ENCODE results near the gene RFC1.

DNA sequence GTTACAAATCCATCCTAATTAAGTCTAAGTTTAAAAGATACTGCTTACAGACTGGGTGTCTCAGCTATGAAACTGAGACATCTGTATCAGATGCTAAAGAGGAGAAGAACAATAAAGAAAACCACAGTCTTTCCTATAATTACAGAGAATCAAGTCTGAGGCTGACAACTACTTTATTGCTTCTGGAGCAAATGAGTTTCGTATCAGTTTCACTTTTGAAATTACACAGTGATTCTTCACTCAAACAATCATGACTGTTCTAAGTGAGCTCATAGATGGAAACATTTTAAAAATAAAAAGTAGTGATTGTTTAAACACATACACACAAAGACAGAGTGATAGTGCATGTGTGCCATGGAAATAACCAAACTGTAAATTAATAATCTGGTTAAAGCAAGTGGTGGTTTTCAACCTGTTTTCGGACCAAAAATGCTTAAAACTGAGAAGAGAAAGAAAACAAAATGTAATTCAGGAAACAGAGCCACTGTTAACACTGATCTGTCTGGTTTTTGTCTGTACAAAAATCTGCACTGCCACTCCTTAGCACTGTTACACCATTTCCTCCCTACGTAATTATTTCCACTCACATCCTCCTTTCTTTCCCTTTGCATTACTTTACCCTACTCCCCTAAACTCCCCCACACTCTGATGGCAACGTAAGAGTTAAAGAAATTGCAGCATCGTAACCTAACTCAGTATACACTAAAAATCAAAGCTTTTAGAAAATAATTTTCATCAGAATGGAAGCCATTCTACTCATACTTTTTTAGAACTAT, 12.5 kb downstream of the RFC1 start:
- TF ChIP-seq, protein P1, sequence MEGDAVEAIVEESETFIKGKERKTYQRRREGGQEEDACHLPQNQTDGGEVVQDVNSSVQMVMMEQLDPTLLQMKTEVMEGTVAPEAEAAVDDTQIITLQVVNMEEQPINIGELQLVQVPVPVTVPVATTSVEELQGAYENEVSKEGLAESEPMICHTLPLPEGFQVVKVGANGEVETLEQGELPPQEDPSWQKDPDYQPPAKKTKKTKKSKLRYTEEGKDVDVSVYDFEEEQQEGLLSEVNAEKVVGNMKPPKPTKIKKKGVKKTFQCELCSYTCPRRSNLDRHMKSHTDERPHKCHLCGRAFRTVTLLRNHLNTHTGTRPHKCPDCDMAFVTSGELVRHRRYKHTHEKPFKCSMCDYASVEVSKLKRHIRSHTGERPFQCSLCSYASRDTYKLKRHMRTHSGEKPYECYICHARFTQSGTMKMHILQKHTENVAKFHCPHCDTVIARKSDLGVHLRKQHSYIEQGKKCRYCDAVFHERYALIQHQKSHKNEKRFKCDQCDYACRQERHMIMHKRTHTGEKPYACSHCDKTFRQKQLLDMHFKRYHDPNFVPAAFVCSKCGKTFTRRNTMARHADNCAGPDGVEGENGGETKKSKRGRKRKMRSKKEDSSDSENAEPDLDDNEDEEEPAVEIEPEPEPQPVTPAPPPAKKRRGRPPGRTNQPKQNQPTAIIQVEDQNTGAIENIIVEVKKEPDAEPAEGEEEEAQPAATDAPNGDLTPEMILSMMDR (conservative IDR thresholded peaks at IDR 0.05; ENCODE audit: low read depth, low read length): no peak
- no peak for TF ChIP-seq POLR2A (IDR thresholded peaks at IDR 0.05; ENCODE audit: low read depth, low read length)
- no peak for TF ChIP-seq MAZ (IDR thresholded peaks at IDR 0.05; ENCODE audit: borderline replicate concordance, low read depth, low read length)
- TF ChIP-seq FOS (IDR thresholded peaks at IDR 0.05; ENCODE audit: low read depth, low read length): no peak
- TF ChIP-seq MAFK (IDR thresholded peaks at IDR 0.05; ENCODE audit: low read depth, low read length): no peak
- TF ChIP-seq BHLHE40 (IDR thresholded peaks at IDR 0.05; ENCODE audit: low read depth, low read length): no peak
- TF ChIP-seq RFX5 (IDR thresholded peaks at IDR 0.05; ENCODE audit: low read depth, low read length): no peak
- TF ChIP-seq, protein P2, sequence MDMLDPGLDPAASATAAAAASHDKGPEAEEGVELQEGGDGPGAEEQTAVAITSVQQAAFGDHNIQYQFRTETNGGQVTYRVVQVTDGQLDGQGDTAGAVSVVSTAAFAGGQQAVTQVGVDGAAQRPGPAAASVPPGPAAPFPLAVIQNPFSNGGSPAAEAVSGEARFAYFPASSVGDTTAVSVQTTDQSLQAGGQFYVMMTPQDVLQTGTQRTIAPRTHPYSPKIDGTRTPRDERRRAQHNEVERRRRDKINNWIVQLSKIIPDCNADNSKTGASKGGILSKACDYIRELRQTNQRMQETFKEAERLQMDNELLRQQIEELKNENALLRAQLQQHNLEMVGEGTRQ (IDR thresholded peaks at IDR 0.05; ENCODE audit: low read depth, low read length): no peak
- no peak for TF ChIP-seq RAD21 (IDR thresholded peaks at IDR 0.05; ENCODE audit: low read length)
- TF ChIP-seq CEBPB (IDR thresholded peaks at IDR 0.05; ENCODE audit: low read depth, low read length): no peak
- no peak for TF ChIP-seq MXI1 (IDR thresholded peaks at IDR 0.05; ENCODE audit: borderline replicate concordance, low read depth, low read length)
- no peak for TF ChIP-seq CHD1 (IDR thresholded peaks at IDR 0.05; ENCODE audit: low read depth, low read length)

Measured in IMR-90 (cell line).